ENCODE results near the gene IMPA2. TPM values are rescaled to one million over a fixed set of nuclear protein-coding genes. Genes with fewer than 3 reads are reported as not detected.
"Not testable (repeated sequence)": the region's sequence is repeated elsewhere in the genome, so short reads cannot be mapped to it uniquely, and the experiment has no call there.

The IMPA2 gene
- total and polyA plus RNA-seq, 2 donors: 9.1 to 19.5 TPM

- Histone ChIP-seq H3K27me3 (ENCODE audit: control insufficient read depth in 2 of 2, insufficient read depth in 1 of 2, low read length in 1 of 2) (peaks cover 3 to 17% of the 10 kb centered on the region in 2 donors), H3K36me3 (ENCODE audit: control insufficient read depth in 2 of 2, insufficient read depth in 2 of 2, low read length in 1 of 2) (no peaks in the 10 kb centered on the region), H3K4me1 (ENCODE audit: control insufficient read depth in 2 of 2, insufficient read depth in 2 of 2, low read length in 2 of 2) (no peaks in the 10 kb centered on the region), H3K4me3 (ENCODE audit: low read length in 2 of 2) (no peak overlapping the region), H3K9me3 (ENCODE audit: control insufficient read depth in 2 of 2, insufficient read depth in 1 of 2, low read length in 1 of 2) (no peaks in the 10 kb centered on the region), H3K27ac (ENCODE audit: low read depth in 1 of 2, low read length in 1 of 2) (no peak overlapping the region)
- 36% methylated on average over 59 of the region's 59 CpGs for WGBS
- DNase-seq (ENCODE audit: low read depth in 6 of 9, low spot score in 9 of 9): no peak
These were observed 95.3 kb downstream of the IMPA2 start for GRCh38 chr18:12076424-12077140.

GRCh38 chr18:12077994-12078393 lies 96.7 kb downstream of the IMPA2 start:
- H3K36me3 ChIP-seq (ENCODE audit: control insufficient read depth in 2 of 2, insufficient read depth in 2 of 2, low read length in 1 of 2); H3K27ac ChIP-seq (ENCODE audit: low read depth in 1 of 2, low read length in 1 of 2); DNase-seq (ENCODE audit: low read depth in 6 of 9, low spot score in 9 of 9); H3K9me3 ChIP-seq (ENCODE audit: control insufficient read depth in 2 of 2, insufficient read depth in 1 of 2, low read length in 1 of 2); H3K4me1 ChIP-seq (ENCODE audit: control insufficient read depth in 2 of 2, insufficient read depth in 2 of 2, low read length in 2 of 2); H3K4me3 ChIP-seq (ENCODE audit: low read length in 2 of 2): not testable (repeated sequence)
- WGBS: 47% methylated on average over 2 of the region's 4 CpGs
- peaks cover 3 to 17% of the 10 kb centered on the region in 2 donors for H3K27me3 ChIP-seq (ENCODE audit: control insufficient read depth in 2 of 2, insufficient read depth in 1 of 2, low read length in 1 of 2)

GRCh38 chr18:12079491-12080237 lies 98.4 kb downstream of the IMPA2 start:
- H3K4me1 ChIP-seq (ENCODE audit: control insufficient read depth in 2 of 2, insufficient read depth in 2 of 2, low read length in 2 of 2): no peaks in the 10 kb centered on the region
- H3K9me3 ChIP-seq (ENCODE audit: control insufficient read depth in 2 of 2, insufficient read depth in 1 of 2, low read length in 1 of 2): no peaks in the 10 kb centered on the region
- no peak overlapping the region for H3K27ac ChIP-seq (ENCODE audit: low read depth in 1 of 2, low read length in 1 of 2)
- WGBS: 94% methylated on average over 6 of the region's 6 CpGs
- no peaks in the 10 kb centered on the region for H3K36me3 ChIP-seq (ENCODE audit: control insufficient read depth in 2 of 2, insufficient read depth in 2 of 2, low read length in 1 of 2)
- H3K27me3 ChIP-seq (ENCODE audit: control insufficient read depth in 2 of 2, insufficient read depth in 1 of 2, low read length in 1 of 2): peaks cover 3 to 16% of the 10 kb centered on the region in 2 donors
- DNase-seq (ENCODE audit: low read depth in 6 of 9, low spot score in 9 of 9): no peak
- no peak overlapping the region for H3K4me3 ChIP-seq (ENCODE audit: low read length in 2 of 2)

Other genes starting within 250 kb of the IMPA2 start
- 38.0 TPM for gene CHMP1B, start 130.1 kb upstream of the IMPA2 start, total RNA-seq
- gene CHMP1B, start 130.1 kb upstream of the IMPA2 start, polyA plus RNA-seq: 74.2 TPM
- gene MPPE1, start 73.2 kb upstream of the IMPA2 start, total RNA-seq: 30.8 TPM
- 66.4 TPM for gene MPPE1, start 73.2 kb upstream of the IMPA2 start, polyA plus RNA-seq
- gene ANKRD62, start 112.3 kb downstream of the IMPA2 start, total RNA-seq: not detected
- not detected for gene ANKRD62, start 112.3 kb downstream of the IMPA2 start, polyA plus RNA-seq

Measured in thymus (tissue), 11 donors.